GM19452 (cell line): ENCODE results near the gene FMN2.

Experiments
- ATAC-seq: cut with Tn5 transposase; IDR thresholded peaks from one replicate; pipeline ENCODE4 v1.9.1; 2021; ENCODE audit not compliant: unreplicated experiment

The FMN2 gene

GRCh38 chr1:240522122-240522822 is 430.6 kb downstream of the FMN2 start:
- no peak for ATAC-seq

- ATAC-seq: no peak
Measured at GRCh38 chr1:240524356-240525069, 432.8 kb downstream of the FMN2 start.
